Endothelial cell of umbilical vein (primary cell): ENCODE results near the gene LRRC27. TPM values are rescaled to one million over a fixed set of nuclear protein-coding genes. Genes with fewer than 3 reads are reported as not detected.

ENCODE experiments used
- BruUV-seq: library from RNA; stranded (reverse); fragments of 400-500 nt; replicated peaks from 2 replicates; lab custom pipeline; 2021; lab: Mats Ljungman, UMichigan
- CTCF ChIA-PET: fragments of 300-600, 350-600 bp; sonication (Branson Sonifier 250); formaldehyde crosslinking; loops from one replicate; lab custom pipeline; 2021; ENCODE audit warnings: antibody characterized with exemption, inconsistent platforms; lab: Charles Lee
- POLR2A ChIA-PET: fragments of 300-600, 350-600 bp; sonication (Branson Sonifier 250); formaldehyde crosslinking; loops from one replicate; lab custom pipeline; 2021; ENCODE audit warnings: antibody characterized with exemption, inconsistent platforms; lab: Charles Lee
- DNase-seq: peaks from one replicate; pipeline ENCODE4 v3.0.0-alpha.2; 2011; ENCODE audit warnings: low read depth, low spot score
- FAIRE-seq: peaks from 2 replicates; lab custom pipeline; 2011; peaks lifted over from hg19 to GRCh38; lab: Jason Lieb, UNC
- H2AFZ ChIP-seq: 2 replicates; pipeline ENCODE4 v1.6.0; 2012; ENCODE audit warnings: low read depth, low read length, control low read depth, inconsistent platforms
- H3K27ac ChIP-seq: 2 replicates; pipeline ENCODE4 v1.5.1; 2011; ENCODE audit warnings: low read depth, mild to moderate bottlenecking, control low read depth, low read length, moderate library complexity; ENCODE audit not compliant: insufficient read depth
- H3K27me3 ChIP-seq, 2 experiments: 2 replicates each; pipeline versions ENCODE4 v1.6.0 to v1.6.1; 2011; ENCODE audit warnings: low read length in 2 of 2, mixed read lengths in 1 of 2; ENCODE audit not compliant: control insufficient read depth in 2 of 2, insufficient read depth in 2 of 2
- H3K36me3 ChIP-seq, 2 experiments: 2 replicates in 1 of 2; 3 replicates in 1 of 2; pipeline ENCODE4 v1.5.1; 2011; ENCODE audit warnings: low read length in 2 of 2, mild to moderate bottlenecking in 1 of 2, moderate library complexity in 1 of 2; ENCODE audit not compliant: control insufficient read depth in 2 of 2, insufficient read depth in 2 of 2; ENCODE audit errors: extremely low read depth in 1 of 2
- H3K4me1 ChIP-seq: 3 replicates; pipeline ENCODE4 v1.5.1; 2011; ENCODE audit warnings: mild to moderate bottlenecking, low read length; ENCODE audit not compliant: control insufficient read depth, insufficient read depth; ENCODE audit errors: extremely low read depth
- H3K4me2 ChIP-seq: 2 replicates; pipeline ENCODE4 v1.6.1; 2011; ENCODE audit warnings: low read length, control low read depth, mixed read lengths; ENCODE audit not compliant: insufficient read depth
- H3K4me3 ChIP-seq, 3 experiments: fragments of 200-600 bp in 1 of 3; sonication (generic), shearing (Covaris generic) in 1 of 3; replicated peaks in 1 of 3; 2 replicates each; pipeline ENCODE4 v1.5.1; 2011 to 2016; ENCODE audit warnings: control low read depth in 3 of 3, low read length in 3 of 3, mild to moderate bottlenecking in 2 of 3, inconsistent platforms in 1 of 3, low read depth in 1 of 3, moderate library complexity in 1 of 3; ENCODE audit not compliant: insufficient read depth in 1 of 3
- H3K79me2 ChIP-seq: 2 replicates; pipeline ENCODE4 v1.6.0; 2012; ENCODE audit warnings: low read length, inconsistent platforms; ENCODE audit not compliant: control insufficient read depth, insufficient read depth
- H3K9ac ChIP-seq: replicated peaks from 2 replicates; pipeline ENCODE3; 2011; ENCODE audit warnings: low read length, control low read depth; ENCODE audit not compliant: insufficient read depth; ENCODE audit errors: extremely low read depth
- H3K9me1 ChIP-seq: replicated peaks from 3 replicates; pipeline ENCODE4 v1.6.0; 2011; ENCODE audit warnings: mild to moderate bottlenecking, low read length; ENCODE audit not compliant: control insufficient read depth, insufficient read depth; ENCODE audit errors: extremely low read depth
- H3K9me3 ChIP-seq: replicated peaks from 2 replicates; pipeline ENCODE4 v1.5.1; 2012; ENCODE audit warnings: low read length, inconsistent platforms; ENCODE audit not compliant: control insufficient read depth, insufficient read depth
- H4K20me1 ChIP-seq: replicated peaks from 2 replicates; pipeline ENCODE3; 2011; ENCODE audit warnings: mild to moderate bottlenecking, low read length; ENCODE audit not compliant: control insufficient read depth, insufficient read depth; ENCODE audit errors: extremely low read depth
- CTCF ChIP-seq, 2 donors: IDR thresholded peaks; 1 replicate in 1 of 2; 2 replicates in 1 of 2; pipeline ENCODE4 v1.5.1; 2011; ENCODE audit warnings: low read length in 2 of 2, mild to moderate bottlenecking in 2 of 2, moderate library complexity in 2 of 2, control low read depth in 1 of 2, inconsistent platforms in 1 of 2, low read depth in 1 of 2; ENCODE audit not compliant: insufficient read depth in 1 of 2; ENCODE audit errors: extremely low read depth in 1 of 2
- EZH2 ChIP-seq: IDR thresholded peaks from 2 replicates; pipeline ENCODE4 v1.6.1; 2012; ENCODE audit warnings: borderline replicate concordance, low read depth, mild to moderate bottlenecking, moderate library complexity, low read length, inconsistent platforms; ENCODE audit not compliant: severe bottlenecking
- FOS ChIP-seq: IDR thresholded peaks from 2 replicates; pipeline ENCODE4 v1.6.1; 2011; ENCODE audit warnings: mild to moderate bottlenecking, low read length, moderate library complexity, borderline replicate concordance; ENCODE audit not compliant: insufficient read depth
- GATA2 ChIP-seq: IDR thresholded peaks from 2 replicates; pipeline ENCODE4 v1.7.0; 2011; ENCODE audit warnings: low read depth, mild to moderate bottlenecking, moderate library complexity, mixed read lengths, low read length; ENCODE audit not compliant: insufficient read length, insufficient read depth
- MAX ChIP-seq: IDR thresholded peaks from 2 replicates; pipeline ENCODE4 v1.6.1; 2011; ENCODE audit not compliant: insufficient read depth, insufficient read length
- MYC ChIP-seq: IDR thresholded peaks from one replicate; pipeline ENCODE4 v1.6.1; 2011; ENCODE audit warnings: mild to moderate bottlenecking, low read depth, low read length
- POLR2A ChIP-seq: IDR thresholded peaks from 2 replicates; pipeline ENCODE4 v1.6.1; 2012; ENCODE audit warnings: low read depth, mild to moderate bottlenecking, control low read depth, low read length
- POLR2AphosphoS5 ChIP-seq: IDR thresholded peaks from 2 replicates; pipeline ENCODE4 v1.6.1; 2012; ENCODE audit warnings: low read depth, mild to moderate bottlenecking, control low read depth, low read length, moderate library complexity; ENCODE audit not compliant: insufficient read depth
- dilution Hi-C: fragments of 300-500 bp; cut with MboI; formaldehyde crosslinking; loops from one replicate; pipeline ENCODE4 v1.15.0; 2019; ENCODE audit warnings: low sequenced_read_pairs; ENCODE audit not compliant: extremely low pct_ligation_motif_present
- intact Hi-C: fragments of 100-400 bp; cut with micrococcal nuclease; formaldehyde crosslinking; loops from one replicate; pipeline ENCODE4 v1.10.0; 2022
- polyA plus RNA-seq, 4 experiments: library from polyadenylated mRNA; depleted of rRNA in 3 of 4; stranded (reverse) in 3 of 4; unstranded in 1 of 4; fragments of >200 nt; gene quantifications; 2 replicates each; pipeline versions ENCODE4 v1.2.1 to v1.2.3, GENCODE V29; 2011 to 2012; ENCODE audit warnings: missing spikeins in 1 of 4
- total RNA-seq: library from RNA; stranded (reverse); gene quantifications from 2 replicates; pipeline ENCODE4 v1.2.3, GENCODE V29; 2021

Gene LRRC27
- total and polyA plus RNA-seq, 2 donors (not counting 3 experiments of a cell fraction or from before 2014, with no cell fraction given): 8.3 to 13.6 TPM

GRCh38 chr10:132373241-132373955 is 41.4 kb downstream of the LRRC27 start:
- dilution Hi-C loops: no loop called here
- FAIRE-seq: no peak
- Histone ChIP-seq H3K9me3 (no peaks in the 10 kb centered on the region), H4K20me1 (no peaks in the 10 kb centered on the region), H3K79me2 (no peaks in the 10 kb centered on the region), H3K27ac (no peak overlapping the region), H3K4me3 (no peak overlapping the region), H3K9ac (no peak overlapping the region), H3K4me1 (no peaks in the 10 kb centered on the region), H3K27me3 (no peaks in the 10 kb centered on the region), H2AFZ (no peak overlapping the region), H3K9me1 (no peaks in the 10 kb centered on the region), H3K36me3 (no peaks in the 10 kb centered on the region), H3K4me2 (no peak overlapping the region)
- CTCF ChIA-PET: no interaction called here
- no TSS peak for BruUV-seq
- intact Hi-C loops: no loop called here
- POLR2A ChIA-PET: no interaction called here
- DNase-seq: no peak
- TF ChIP-seq CTCF (IDR thresholded peaks at IDR 0.05; ENCODE audit: extremely low read depth in 1 of 2, insufficient read depth in 1 of 2, low read depth in 1 of 2, low read length in 2 of 2) (no peak), MAX (no peak), MYC (no peak)

GRCh38 chr10:132374176-132374575 is 42.2 kb downstream of the LRRC27 start:
- DNase-seq (no peak), FAIRE-seq (no peak)
- H3K9me1 ChIP-seq: no peaks in the 10 kb centered on the region
- no peak overlapping the region for H3K4me2 ChIP-seq
- H3K27me3 ChIP-seq: no peaks in the 10 kb centered on the region
- ChIA-PET CTCF (no interaction called here), POLR2A (no interaction called here)
- H3K4me1 ChIP-seq: no peaks in the 10 kb centered on the region
- H3K9ac ChIP-seq: no peak overlapping the region
- H3K79me2 ChIP-seq: no peaks in the 10 kb centered on the region
- no peaks in the 10 kb centered on the region for H3K9me3 ChIP-seq
- intact Hi-C loops (no loop called here), dilution Hi-C loops (no loop called here)
- no peak overlapping the region for H3K27ac ChIP-seq
- no peaks in the 10 kb centered on the region for H3K36me3 ChIP-seq
- TF ChIP-seq EZH2: no peak
- TF ChIP-seq POLR2A: no peak
- TF ChIP-seq FOS: no peak
- TF ChIP-seq GATA2: no peak
- no peak for TF ChIP-seq POLR2AphosphoS5
- no TSS peak for BruUV-seq
- H2AFZ ChIP-seq: no peak overlapping the region
- H4K20me1 ChIP-seq: no peaks in the 10 kb centered on the region
- H3K4me3 ChIP-seq: no peak overlapping the region
